ENCODE measurements around the gene B3GALT4. TPM values are rescaled to one million over a fixed set of nuclear protein-coding genes. Genes with fewer than 3 reads are reported as not detected.

Gene B3GALT4
- total and polyA plus RNA-seq, 2 of the 13 experiments (the other 11 are each of a cell fraction or from before 2014, with no cell fraction given) = 0.04 to 0.27 TPM

- TF ChIP-seq PRDM10 (CRISPR knock-in tag; IDR thresholded peaks at IDR 0.05; ENCODE audit: low read depth) (no peak), ZNF441 (CRISPR knock-in tag; IDR thresholded peaks at IDR 0.05; ENCODE audit: borderline replicate concordance) (peak; percentile 45), ZNF720 (CRISPR knock-in tag; IDR thresholded peaks at IDR 0.05) (no peak), YEATS4 (CRISPR knock-in tag; IDR thresholded peaks at IDR 0.05; ENCODE audit: borderline replicate concordance) (peak; percentile 96), BRCA1 (CRISPR knock-in tag; IDR thresholded peaks at IDR 0.05) (peak; percentile 85), MIXL1 (CRISPR knock-in tag; IDR thresholded peaks at IDR 0.05) (no peak; the same call in 1 of the 2 replicates), ZKSCAN1 (IDR thresholded peaks at IDR 0.05; ENCODE audit: low read length) (0 out of 2 replicates have a peak, but pooled peaks have one; percentile 10), FOXO1 (CRISPR knock-in tag; IDR thresholded peaks at IDR 0.05) (peak; percentile 23; the same call in 1 of the 2 replicates), EED (CRISPR knock-in tag; IDR thresholded peaks at IDR 0.05) (peak; percentile 92), NFE2 (CRISPR knock-in tag; IDR thresholded peaks at IDR 0.05) (no peak; the same call in 1 of the 2 replicates), POLR2G (IDR thresholded peaks at IDR 0.05; ENCODE audit: low read depth, low read length) (peak; percentile 100), ZNF282 (IDR thresholded peaks at IDR 0.05; ENCODE audit: partially characterized antibody) (no peak), ZC3H13 (CRISPR knock-in tag; IDR thresholded peaks at IDR 0.05) (peak; percentile 27; the same call in 1 of the 2 replicates), ZNF124 (CRISPR knock-in tag; IDR thresholded peaks at IDR 0.05) (peak; percentile 87; the same call in 1 of the 2 replicates), FOXP1 (IDR thresholded peaks at IDR 0.05) (no peak), FOXP1 (CRISPR knock-in tag; IDR thresholded peaks at IDR 0.05) (peak; percentile 6; the same call in 1 of the 2 replicates), ZBTB4 (CRISPR knock-in tag; IDR thresholded peaks at IDR 0.05; ENCODE audit: borderline replicate concordance) (peak; percentile 36; the same call in 1 of the 2 replicates), TGIF2 (CRISPR knock-in tag; IDR thresholded peaks at IDR 0.05) (peak; percentile 58), ZNF746 (CRISPR knock-in tag; IDR thresholded peaks at IDR 0.05) (peak; percentile 59; the same call in 1 of the 2 replicates), NR3C1 (CRISPR knock-in tag; IDR thresholded peaks at IDR 0.05) (0 out of 2 replicates have a peak, but pooled peaks have one; percentile 5), ARNT2 (CRISPR knock-in tag; IDR thresholded peaks at IDR 0.05; ENCODE audit: low read depth) (peak; percentile 92), ZNF615 (CRISPR knock-in tag; IDR thresholded peaks at IDR 0.05; ENCODE audit: borderline replicate concordance) (peak; percentile 43; the same call in 1 of the 2 replicates), TAF1 (CRISPR knock-in tag; IDR thresholded peaks at IDR 0.05) (peak; percentile 98), ZNF558 (CRISPR knock-in tag; IDR thresholded peaks at IDR 0.05; ENCODE audit: borderline replicate concordance) (peak; percentile 70), ZNF530 (CRISPR knock-in tag; IDR thresholded peaks at IDR 0.05; ENCODE audit: low read depth) (no peak), ZNF589 (CRISPR knock-in tag; conservative IDR thresholded peaks at IDR 0.05) (no peak)
Measured at GRCh38 chr6:33271468-33272274, 5.3 kb upstream of the B3GALT4 start, which contains the start of the genes RPS18 and VPS52 (continued).
